K562 (cell line): Measurements from ENCODE around the gene PLXNA3. TPM values are rescaled to one million over a fixed set of nuclear protein-coding genes. Genes with fewer than 3 reads are reported as not detected.
A peak's percentile ranks its signal among the peaks of the same experiment; 100 is the strongest.

Experiments
- BRF1 ChIP-seq: IDR thresholded peaks from 3 replicates; pipeline ENCODE4 v1.6.1; 2011; ENCODE audit warnings: borderline replicate concordance, mild to moderate bottlenecking; ENCODE audit not compliant: insufficient read length; ENCODE audit errors: extremely low read depth
- CBFB ChIP-seq: sonication (generic); formaldehyde crosslinking; IDR thresholded peaks from 2 replicates; pipeline ENCODE4 v1.4.0; 2020; ENCODE audit warnings: mild to moderate bottlenecking, missing genetic modification reagents
- CCNT2 ChIP-seq: IDR thresholded peaks from 2 replicates; pipeline ENCODE4 v1.6.1; 2011; ENCODE audit warnings: borderline replicate concordance, low read depth, mild to moderate bottlenecking, moderate library complexity, mixed read lengths, low read length; ENCODE audit not compliant: insufficient read length; ENCODE audit errors: extremely low read depth
- CREM ChIP-seq: IDR thresholded peaks from 2 replicates; pipeline ENCODE4 v1.6.1; 2014; ENCODE audit warnings: antibody characterized with exemption, low read depth
- ETS2 ChIP-seq: IDR thresholded peaks from 2 replicates; pipeline ENCODE4 v1.6.1; 2016; ENCODE audit warnings: borderline replicate concordance, missing genetic modification characterization, mild to moderate bottlenecking, moderate library complexity, missing compliant biosample characterization; ENCODE audit not compliant: poor library complexity, severe bottlenecking
- ETV5 ChIP-seq: sonication (generic); formaldehyde crosslinking; IDR thresholded peaks from 2 replicates; pipeline ENCODE4 v1.4.0; 2020; ENCODE audit warnings: low read depth, mild to moderate bottlenecking, missing genetic modification reagents
- HNRNPL ChIP-seq: fragments of 200-400 bp; formaldehyde crosslinking; IDR thresholded peaks from 2 replicates; pipeline ENCODE4 v1.6.1; 2017; ENCODE audit warnings: low read depth, mild to moderate bottlenecking, low read length
- JUNB ChIP-seq: fragments of 450-650 bp; formaldehyde crosslinking; conservative IDR thresholded peaks from 2 replicates; pipeline ENCODE4 v1.4.0; 2020; ENCODE audit warnings: mild to moderate bottlenecking
- KLF10 ChIP-seq: fragments of 250-450 bp; sonication (Bioruptor Pico); IDR thresholded peaks from 2 replicates; pipeline ENCODE4 v1.6.1; 2021; ENCODE audit warnings: matching md5 sums
- NBN ChIP-seq: fragments of 450-650 bp; IDR thresholded peaks from 2 replicates; pipeline ENCODE4 v1.6.1; 2016; ENCODE audit warnings: low read depth, mild to moderate bottlenecking
- NRF1 ChIP-seq, 2 experiments: fragments of 450-650 bp; IDR thresholded peaks in 1 of 2; conservative IDR thresholded peaks in 1 of 2; 2 replicates each; pipeline ENCODE4 v1.6.1; 2014; ENCODE audit warnings: mild to moderate bottlenecking in 2 of 2
- OTX1 ChIP-seq: fragments of 450-650 bp; formaldehyde crosslinking; IDR thresholded peaks from 2 replicates; pipeline ENCODE4 v1.4.0; 2022; ENCODE audit warnings: mild to moderate bottlenecking
- PHF8 ChIP-seq: fragments of 200-600 bp; sonication (generic); IDR thresholded peaks from 2 replicates; pipeline ENCODE4 v1.6.1; 2012; ENCODE audit warnings: mixed run types, mild to moderate bottlenecking, inconsistent platforms, low read length, moderate library complexity, borderline replicate concordance
- POLR2B ChIP-seq: fragments of 450-650 bp; IDR thresholded peaks from 2 replicates; pipeline ENCODE4 v1.6.1; 2018; ENCODE audit warnings: low read depth; ENCODE audit not compliant: partially characterized antibody
- POLR3A ChIP-seq: IDR thresholded peaks from 2 replicates; pipeline ENCODE4 v1.6.1; 2011; ENCODE audit warnings: borderline replicate concordance, mild to moderate bottlenecking, moderate library complexity; ENCODE audit not compliant: insufficient read length, insufficient read depth; ENCODE audit errors: extremely low read depth
- SIN3B ChIP-seq: fragments of 450-650 bp; IDR thresholded peaks from 2 replicates; pipeline ENCODE4 v1.6.1; 2017; ENCODE audit warnings: low read depth, mild to moderate bottlenecking, moderate library complexity
- SIRT6 ChIP-seq: IDR thresholded peaks from one replicate; pipeline ENCODE4 v1.6.1; 2012; ENCODE audit warnings: low read depth, mild to moderate bottlenecking, control low read depth, inconsistent platforms, low read length, moderate library complexity
- SMARCA4 ChIP-seq: fragments of 450-650 bp; IDR thresholded peaks from 2 replicates; pipeline ENCODE4 v1.6.1; 2016
- SP2 ChIP-seq: IDR thresholded peaks from 2 replicates; pipeline ENCODE4 v1.6.1; 2011; ENCODE audit warnings: mild to moderate bottlenecking, low read depth, low read length, moderate library complexity; ENCODE audit not compliant: poor library complexity, severe bottlenecking; ENCODE audit errors: extremely low read depth
- SRF ChIP-seq, 2 experiments: fragments of 250-450, 450-650 bp in 1 of 2; sonication (Bioruptor Pico) in 1 of 2; sonication (generic) in 1 of 2; formaldehyde crosslinking; IDR thresholded peaks; 2 replicates each; pipeline versions ENCODE4 v1.5.0 to v1.5.1; 2020 to 2022; ENCODE audit warnings: mild to moderate bottlenecking in 1 of 2, missing genetic modification reagents in 1 of 2
- STAT6 ChIP-seq: sonication (generic); formaldehyde crosslinking; IDR thresholded peaks from 2 replicates; pipeline ENCODE4 v1.8.1; 2023; ENCODE audit warnings: mild to moderate bottlenecking, missing genetic modification reagents
- TBL1XR1 ChIP-seq, 2 experiments: IDR thresholded peaks; 2 replicates each; pipeline ENCODE4 v1.6.1; 2012; ENCODE audit warnings: improper control_type of control experiment in 2 of 2, low read length in 2 of 2, mild to moderate bottlenecking in 1 of 2
- U2AF2 ChIP-seq: fragments of 200-400 bp; formaldehyde crosslinking; optimal IDR thresholded peaks from 2 replicates; pipeline ENCODE3; 2017; ENCODE audit warnings: low read depth, mild to moderate bottlenecking, low read length
- VEZF1 ChIP-seq: fragments of 200-800 bp; sonication (Bioruptor generic); IDR thresholded peaks from 2 replicates; pipeline ENCODE4 v1.6.1; 2017; ENCODE audit warnings: missing genetic modification characterization, missing compliant biosample characterization
- ZNF354B ChIP-seq: fragments of 250-450 bp; sonication (Bioruptor Pico); IDR thresholded peaks from 2 replicates; pipeline ENCODE4 v1.4.0; 2020
- polyA plus RNA-seq, 8 experiments: library from polyadenylated mRNA; depleted of rRNA in 4 of 8; stranded (reverse) in 5 of 8; unstranded in 3 of 8; fragments of >200 nt; fragmentation: Nextera tagmentation in 2 of 8; fragmentation: Illumina TruSeq in 1 of 8; extraction: Ambion mirVana in 2 of 8; extraction: Trizol in 1 of 8; gene quantifications; 2 replicates each; pipeline versions ENCODE4 v1.2.1 to v1.2.3, GENCODE V29; 2011 to 2014; ENCODE audit warnings: inconsistent platforms in 1 of 8, missing spikeins in 1 of 8
- total RNA-seq, 7 experiments: library from RNA; depleted of rRNA in 6 of 7; stranded (reverse); fragments of >200 nt in 6 of 7; fragmentation: Illumina TruSeq in 2 of 7; extraction: Trizol in 2 of 7; gene quantifications; 2 replicates each; pipeline versions ENCODE4 v1.2.1 to v1.2.3, GENCODE V29; 2011 to 2021; ENCODE audit warnings: low replicate concordance in 1 of 7

PLXNA3 gene
- total and polyA plus RNA-seq, 9 of the 15 experiments (the other 6 are each of a cell fraction or from before 2014, with no cell fraction given) = 0.32 to 47.8 (median 7.5) TPM

GRCh38 chrX:154486396-154487207 lies 28.5 kb downstream of the PLXNA3 start, which contains the start of gene UBL4A (continued):
- TF ChIP-seq NBN (no peak), SP2 (no peak), TBL1XR1 (IDR thresholded peaks at IDR 0.05; ENCODE audit: low read length in 2 of 2) (no peak), JUNB (CRISPR knock-in tag) (no peak), ETS2 (tag) (no peak), SMARCA4 (no peak), CREM (peak; percentile 54), SIRT6 (no peak), CCNT2 (peak; percentile 37), ZNF354B (no peak), OTX1 (0 out of 2 replicates have a peak, but pooled peaks have one; percentile 47), NRF1 (conservative IDR thresholded peaks at IDR 0.05 in 1 of 2, IDR thresholded peaks at IDR 0.05 in 1 of 2) (0 out of 4 replicates have a peak, but pooled peaks have one; percentile 18 to 19), SRF (CRISPR knock-in tag; IDR thresholded peaks at IDR 0.05) (no peak), HNRNPL (0 out of 2 replicates have a peak, but pooled peaks have one; percentile 51), CBFB (CRISPR knock-in tag) (no peak), BRF1 (no peak), U2AF2 (no peak), VEZF1 (peak; percentile 92), STAT6 (no peak), ETV5 (CRISPR knock-in tag) (no peak), SIN3B (0 out of 2 replicates have a peak, but pooled peaks have one; percentile 27), KLF10 (CRISPR knock-in tag) (no peak), POLR2B (peak; percentile 44), POLR3A (no peak), PHF8 (peak; percentile 55; the same call in 1 of the 2 replicates)
